Cerebellar cortex (tissue), 1 donor: ENCODE measurements around the gene ZFR2.

Source experiments
- DNase-seq: peaks from one replicate; pipeline ENCODE4 v3.0.0-alpha.2; 2015; ENCODE audit warnings: low spot score

Gene ZFR2

GRCh38 chr19:3873151-3873550 is 4.3 kb upstream of the ZFR2 start:
- peak; percentile 84 for DNase-seq

- no peak for DNase-seq
Measured at GRCh38 chr19:3867971-3868769, 668 bp downstream of the ZFR2 start.

GRCh38 chr19:3866910-3867638 is 1.8 kb downstream of the ZFR2 start:
- peak; percentile 29 for DNase-seq

DNA sequence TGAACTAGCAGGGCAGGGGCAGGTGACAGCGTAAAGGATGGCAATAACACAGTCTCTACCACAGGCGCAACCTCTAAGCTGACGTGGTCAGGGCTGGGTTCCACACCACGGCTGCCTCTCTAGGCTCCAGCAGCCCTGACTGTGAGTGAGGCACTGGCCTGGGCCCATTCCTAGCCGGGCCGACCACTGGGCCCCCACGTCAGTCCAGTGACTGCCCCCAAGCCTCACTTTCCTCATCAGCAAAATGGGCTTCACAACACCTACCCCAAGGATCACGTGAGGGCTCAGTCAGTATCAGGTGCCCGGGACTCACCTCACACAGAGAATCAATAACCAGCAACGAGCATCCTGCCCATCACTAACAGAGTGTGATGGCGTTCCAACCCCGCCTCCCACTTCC is 5.2 kb downstream of the ZFR2 start:
- DNase-seq, result no peak

DNA sequence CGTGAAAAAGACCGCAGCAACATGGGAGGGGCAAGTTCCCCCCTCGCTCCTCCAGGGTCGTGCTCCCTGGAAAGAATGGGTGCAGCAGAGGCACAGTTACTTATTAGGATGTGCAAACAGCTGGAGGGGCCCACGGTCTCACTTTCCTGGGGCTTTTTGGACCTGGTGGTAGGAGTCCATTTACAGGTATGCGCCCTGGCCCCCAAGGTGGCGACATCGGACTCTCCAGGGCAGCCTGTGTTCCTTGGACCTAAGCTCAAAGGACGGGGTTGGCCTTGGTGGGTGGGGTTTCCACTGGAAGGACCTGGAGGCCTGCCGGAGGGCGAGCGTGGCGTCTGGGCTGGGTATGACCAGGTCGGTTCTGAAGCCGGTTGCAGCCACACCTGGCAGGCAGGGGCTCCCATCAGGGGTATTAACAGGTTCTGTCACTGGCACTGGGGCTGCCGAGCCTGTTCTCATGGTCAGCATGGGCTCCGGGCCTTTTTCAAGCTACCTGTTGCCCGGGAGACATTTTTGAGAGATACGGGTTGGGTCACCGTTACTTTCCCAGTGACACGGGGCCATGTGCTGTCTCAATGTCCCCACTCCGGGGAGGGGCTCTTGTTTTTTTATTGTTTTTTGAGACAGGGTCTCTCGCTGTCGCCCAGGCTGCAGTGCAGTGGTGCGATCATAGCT is 5.9 kb downstream of the ZFR2 start:
- DNase-seq, result no peak

DNA sequence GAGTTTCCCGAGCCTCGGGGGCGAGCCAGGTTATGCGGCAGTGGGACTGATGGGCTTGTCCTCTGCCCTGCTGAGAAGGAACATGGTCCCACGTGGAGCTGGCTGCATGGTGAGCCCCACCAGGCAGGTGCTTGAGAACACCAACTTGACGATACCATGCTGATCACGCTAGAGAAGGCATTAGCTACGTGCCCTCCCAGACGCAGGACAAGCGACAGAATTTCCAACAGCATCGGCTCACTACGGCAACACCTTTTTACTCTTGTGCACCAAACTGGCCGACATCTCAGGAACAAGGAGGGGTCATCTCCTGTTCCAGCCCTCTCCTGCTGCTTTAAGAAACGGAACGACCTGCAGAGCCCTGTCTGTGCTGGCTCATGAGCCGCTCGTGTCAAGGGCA is 8.3 kb downstream of the ZFR2 start:
- no peak for DNase-seq

DNA sequence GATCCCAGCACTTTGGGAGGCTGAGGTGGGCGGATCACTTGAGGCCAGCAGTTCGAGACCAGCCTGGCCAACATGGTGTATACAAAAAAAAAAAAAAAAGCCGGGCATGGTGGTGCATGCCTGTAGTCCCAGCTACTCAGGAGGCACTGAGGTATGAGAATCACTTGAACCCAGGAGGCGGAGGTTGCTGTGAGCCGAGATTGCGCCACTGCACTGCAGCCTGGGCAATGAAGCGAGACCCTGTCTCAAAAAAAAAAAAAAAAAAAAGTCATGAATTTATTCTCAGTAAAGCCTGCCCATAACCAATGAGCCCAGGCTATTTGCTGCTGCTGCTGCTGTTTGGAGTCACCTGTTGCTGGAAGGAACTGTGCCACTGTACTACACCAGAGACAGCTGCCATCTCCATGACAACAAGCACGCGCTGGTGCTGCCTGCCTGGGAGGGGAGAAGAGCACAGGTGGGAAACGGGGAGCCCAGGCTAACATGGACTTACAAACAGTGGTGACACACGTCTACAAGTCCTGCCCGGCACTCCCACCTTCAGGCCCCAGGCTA is 11.3 kb downstream of the ZFR2 start:
- DNase-seq, result peak; percentile 10

GRCh38 chr19:3855320-3855719 is 13.5 kb downstream of the ZFR2 start:
- DNase-seq, result no peak

DNA sequence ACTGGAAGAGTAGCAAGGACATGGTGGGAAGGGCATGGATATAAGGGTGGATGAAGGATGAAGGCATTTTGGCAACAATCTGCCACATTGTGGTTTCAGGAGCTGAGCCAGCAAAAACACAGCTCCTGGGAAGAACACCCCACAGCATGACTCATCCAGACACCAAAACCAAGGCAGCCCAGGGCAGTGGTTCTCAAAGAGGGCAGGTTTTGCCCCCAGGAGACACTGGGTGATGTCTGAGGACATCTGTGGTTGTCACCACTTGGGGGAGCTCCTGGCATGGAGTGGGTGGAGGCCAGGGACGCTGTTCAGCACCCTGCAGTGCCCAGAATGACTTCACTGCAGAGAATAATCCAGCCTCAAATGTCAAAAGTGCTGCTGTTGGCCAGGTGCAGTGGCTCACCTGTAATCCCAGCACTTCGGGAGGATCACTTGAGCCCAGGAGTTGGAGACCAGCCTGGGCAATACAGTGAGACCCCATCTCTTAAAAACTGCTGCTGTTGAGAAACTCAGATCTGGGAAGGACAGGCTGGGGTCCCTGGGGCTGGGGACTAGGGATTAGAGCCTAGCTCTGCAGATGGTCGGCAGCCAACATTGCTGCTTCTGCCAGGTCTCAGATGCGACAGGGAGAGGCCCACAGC is 16.1 kb downstream of the ZFR2 start:
- no peak for DNase-seq

GRCh38 chr19:3852177-3852511 is 16.7 kb downstream of the ZFR2 start:
- DNase-seq, result no peak

GRCh38 chr19:3851254-3852176 is 17.3 kb downstream of the ZFR2 start:
- no peak for DNase-seq

DNA sequence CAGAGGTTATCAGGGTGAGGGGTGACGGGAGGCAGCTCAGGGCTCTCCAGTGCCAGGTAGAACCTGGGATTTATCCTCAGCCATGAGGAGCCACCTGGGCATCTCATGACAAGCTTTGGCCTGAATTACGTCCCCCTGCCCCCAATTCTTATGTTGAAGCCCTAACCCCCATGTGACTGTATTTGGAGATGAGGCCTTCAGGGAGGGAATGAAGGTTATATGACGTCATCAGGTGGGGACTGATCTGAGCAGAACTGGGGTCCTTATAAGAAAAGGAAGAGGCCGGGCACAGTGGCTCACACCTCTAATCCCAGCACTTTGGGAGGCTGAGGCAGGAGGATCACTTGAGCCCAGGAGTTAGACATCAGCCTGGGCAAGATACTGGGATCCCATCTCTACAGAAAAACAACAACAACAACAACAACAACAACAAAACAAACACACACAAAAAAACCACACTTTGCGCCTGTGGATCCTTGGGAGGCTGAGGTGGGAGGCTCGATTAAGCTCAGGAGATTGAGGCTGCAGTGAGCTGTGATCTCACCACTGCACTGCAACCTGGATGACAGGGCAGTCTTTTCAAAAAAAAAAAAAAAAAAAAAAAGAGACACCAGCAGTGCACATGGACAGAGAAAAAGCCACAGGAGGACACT is 18.4 kb downstream of the ZFR2 start:
- no peak for DNase-seq

DNA sequence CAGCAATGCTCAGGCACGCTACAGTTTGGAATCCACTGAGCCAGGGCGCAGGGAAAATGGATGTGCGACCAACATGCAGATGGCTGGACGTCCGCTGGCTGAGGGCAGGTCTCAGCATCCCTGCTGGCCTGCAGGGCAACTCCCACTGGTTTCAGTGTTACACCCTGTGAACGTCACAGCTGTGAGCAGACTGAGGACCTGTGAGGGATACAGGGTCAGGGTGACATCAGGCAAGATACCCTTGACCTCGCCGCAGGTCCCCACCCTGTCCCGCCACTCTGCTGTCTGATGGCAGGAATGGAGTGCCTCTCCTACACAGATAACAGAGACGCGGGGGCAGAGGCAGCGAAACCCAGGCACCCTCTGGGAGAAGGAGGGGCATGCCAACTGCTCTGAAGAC is 19.1 kb downstream of the ZFR2 start:
- DNase-seq, result no peak

DNA sequence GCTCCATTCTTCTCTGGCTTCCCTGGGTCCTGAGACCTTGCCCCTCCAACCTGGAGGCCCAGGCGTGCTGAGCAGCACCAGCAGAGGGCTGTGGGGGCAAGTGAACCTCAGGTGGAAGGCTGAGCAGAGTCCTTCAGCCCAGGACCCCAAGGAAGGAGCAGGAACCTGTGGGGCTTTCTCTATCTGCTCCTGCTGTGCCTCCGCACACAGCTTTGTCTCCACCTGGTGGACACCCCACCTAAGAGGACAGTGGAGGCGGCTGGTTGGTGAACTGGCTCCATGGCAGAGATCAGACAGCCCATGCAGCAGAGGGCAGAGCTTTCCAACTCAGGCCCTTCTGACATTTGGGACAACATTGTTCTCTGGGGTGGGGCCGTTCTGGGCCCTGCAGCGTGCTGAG is 19.7 kb downstream of the ZFR2 start:
- peak; percentile 40 for DNase-seq

DNA sequence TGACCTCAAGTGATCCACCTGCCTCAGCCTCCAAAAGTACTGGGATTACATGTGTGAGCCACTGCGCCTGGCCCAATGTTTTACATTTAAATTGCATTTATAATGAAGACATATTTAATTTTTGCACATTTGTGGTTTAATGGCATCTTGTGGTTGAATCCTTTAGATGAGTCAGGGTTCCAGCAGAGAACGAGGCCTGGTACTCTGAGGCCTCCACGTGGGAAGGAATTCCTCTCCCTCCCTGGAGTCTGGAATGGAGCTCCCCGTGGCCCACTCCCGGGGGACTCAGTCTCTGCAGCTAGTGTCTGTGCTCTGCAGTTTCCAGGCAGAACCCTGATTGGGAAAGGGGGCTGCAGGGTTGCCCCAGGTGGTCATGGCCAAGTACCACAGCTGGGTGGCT is 24.2 kb downstream of the ZFR2 start:
- DNase-seq, result no peak

- DNase-seq, result no peak
Measured at GRCh38 chr19:3842948-3843347, 25.9 kb downstream of the ZFR2 start.

- no peak for DNase-seq
Measured at GRCh38 chr19:3840804-3841203, 28.0 kb downstream of the ZFR2 start.

- DNase-seq, result no peak
Measured at GRCh38 chr19:3839941-3840340, 28.9 kb downstream of the ZFR2 start.

GRCh38 chr19:3838661-3839060 is 30.2 kb downstream of the ZFR2 start:
- no peak for DNase-seq

GRCh38 chr19:3837922-3838321 is 30.9 kb downstream of the ZFR2 start:
- no peak for DNase-seq

DNA sequence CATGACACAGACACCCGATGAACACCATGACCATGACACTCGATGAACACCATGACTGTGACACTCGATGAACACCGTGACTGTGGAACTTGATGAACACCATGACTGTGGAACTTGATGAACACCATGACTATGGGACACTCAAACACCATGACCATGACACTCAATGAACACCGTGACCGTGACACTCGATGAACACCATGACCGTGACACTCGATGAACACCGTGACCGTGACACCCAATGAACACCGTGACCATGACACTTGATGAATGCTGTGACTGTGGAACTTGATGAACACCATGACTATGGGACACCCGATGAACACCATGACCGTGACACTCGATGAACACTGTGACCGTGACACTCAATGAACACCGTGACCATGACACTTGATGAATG is 31.5 kb downstream of the ZFR2 start:
- no peak for DNase-seq
